A673 (cell line): ENCODE results near the gene G3BP2.

Source experiments
- EZH2 ChIP-seq: fragments of 200-600 bp; sonication (generic); IDR thresholded peaks from 2 replicates; pipeline ENCODE4 v1.6.1; 2017; ENCODE audit warnings: borderline replicate concordance, low read depth, mild to moderate bottlenecking, mixed read lengths, antibody characterized with exemption, low read length; ENCODE audit not compliant: poor library complexity, severe bottlenecking
- TF ChIP-seq, protein P1 (sequence below): fragments of 300-800, 200-600 bp; sonication (generic); conservative IDR thresholded peaks from 2 replicates; pipeline ENCODE4 v1.5.1; 2017; ENCODE audit warnings: low read depth, mild to moderate bottlenecking, antibody characterized with exemption, low read length, moderate library complexity, mixed read lengths

GRCh38 chr4:75634951-75635350 lies 38.3 kb downstream of the G3BP2 start:
- TF ChIP-seq, protein P1, sequence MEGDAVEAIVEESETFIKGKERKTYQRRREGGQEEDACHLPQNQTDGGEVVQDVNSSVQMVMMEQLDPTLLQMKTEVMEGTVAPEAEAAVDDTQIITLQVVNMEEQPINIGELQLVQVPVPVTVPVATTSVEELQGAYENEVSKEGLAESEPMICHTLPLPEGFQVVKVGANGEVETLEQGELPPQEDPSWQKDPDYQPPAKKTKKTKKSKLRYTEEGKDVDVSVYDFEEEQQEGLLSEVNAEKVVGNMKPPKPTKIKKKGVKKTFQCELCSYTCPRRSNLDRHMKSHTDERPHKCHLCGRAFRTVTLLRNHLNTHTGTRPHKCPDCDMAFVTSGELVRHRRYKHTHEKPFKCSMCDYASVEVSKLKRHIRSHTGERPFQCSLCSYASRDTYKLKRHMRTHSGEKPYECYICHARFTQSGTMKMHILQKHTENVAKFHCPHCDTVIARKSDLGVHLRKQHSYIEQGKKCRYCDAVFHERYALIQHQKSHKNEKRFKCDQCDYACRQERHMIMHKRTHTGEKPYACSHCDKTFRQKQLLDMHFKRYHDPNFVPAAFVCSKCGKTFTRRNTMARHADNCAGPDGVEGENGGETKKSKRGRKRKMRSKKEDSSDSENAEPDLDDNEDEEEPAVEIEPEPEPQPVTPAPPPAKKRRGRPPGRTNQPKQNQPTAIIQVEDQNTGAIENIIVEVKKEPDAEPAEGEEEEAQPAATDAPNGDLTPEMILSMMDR, result no peak
- no peak for TF ChIP-seq EZH2
